Stimulated activated memory B cell treated with anti-CD40 and anti-IgM and Interleukin-4, amounts not matched to agents 10 μg/mL and 1 μg/mL and 100 μg/mL, for 72 hours (primary cell): ENCODE results near the gene ROBO2.

Experiments
- ATAC-seq: fragments of 150-1000 bp; cut with Tn5 transposase; 2 replicates; pipeline ENCODE4 v1.10.0; 2021
- H3K27ac Mint-ChIP-seq: one replicate; pipeline ENCODE4 v1.8.0; 2022; ENCODE audit warnings: mild to moderate bottlenecking, mixed read lengths
- H3K27me3 Mint-ChIP-seq: one replicate; pipeline ENCODE4 v1.8.0; 2022; ENCODE audit warnings: mixed read lengths
- H3K36me3 Mint-ChIP-seq: one replicate; pipeline ENCODE4 v1.8.0; 2022; ENCODE audit warnings: mixed read lengths
- H3K4me1 Mint-ChIP-seq: one replicate; pipeline ENCODE4 v1.8.0; 2022; ENCODE audit warnings: mixed read lengths
- H3K4me3 Mint-ChIP-seq: one replicate; pipeline ENCODE4 v1.8.0; 2022; ENCODE audit warnings: mild to moderate bottlenecking, moderate library complexity, mixed read lengths
- H3K9me3 Mint-ChIP-seq: one replicate; pipeline ENCODE4 v1.8.0; 2022; ENCODE audit warnings: mixed read lengths

Gene ROBO2

DNA sequence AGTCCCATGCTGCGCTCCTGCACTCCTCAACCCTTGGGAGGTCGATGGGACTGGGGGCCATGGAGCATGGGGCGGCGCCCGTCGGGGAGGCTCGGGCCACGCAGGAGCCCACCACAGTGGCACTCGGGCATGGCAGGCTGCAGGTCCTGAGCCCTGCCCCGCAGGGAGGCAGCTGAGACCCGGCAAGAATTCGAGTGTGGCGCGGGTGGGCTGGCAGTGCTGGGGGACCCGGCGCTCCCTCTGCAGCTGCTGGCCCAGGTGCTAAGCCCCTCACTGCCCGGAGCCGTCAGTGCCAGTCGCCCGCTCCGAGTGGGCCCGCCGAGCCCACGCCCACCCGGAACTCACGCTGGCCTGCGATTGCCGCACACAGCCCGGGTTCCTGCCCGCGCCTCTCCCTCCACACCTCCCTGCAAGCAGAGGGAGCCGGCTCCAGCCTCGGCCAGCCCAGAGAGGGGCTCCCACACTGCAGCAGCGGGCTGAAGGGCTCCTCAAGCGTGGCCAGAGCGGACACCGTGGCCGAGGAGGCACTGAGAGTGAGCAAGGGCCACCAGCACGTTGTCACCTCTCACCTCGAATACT is 200.3 kb downstream of the ROBO2 start:
- Mint-ChIP-seq H3K36me3 (no peaks in the 10 kb centered on the region), H3K4me1 (no peaks in the 10 kb centered on the region), H3K27ac (no peak overlapping the region), H3K4me3 (no peak overlapping the region), H3K27me3 (no peaks in the 10 kb centered on the region), H3K9me3 (peaks cover 5% of the 10 kb centered on the region)
- ATAC-seq = no peak

GRCh38 chr3:77242371-77242770 is 202.5 kb downstream of the ROBO2 start:
- Mint-ChIP-seq H3K4me3 (no peak overlapping the region), H3K36me3 (no peaks in the 10 kb centered on the region), H3K27me3 (no peaks in the 10 kb centered on the region), H3K27ac (no peak overlapping the region), H3K4me1 (no peaks in the 10 kb centered on the region), H3K9me3 (peaks cover 8% of the 10 kb centered on the region)
- ATAC-seq = no peak

DNA sequence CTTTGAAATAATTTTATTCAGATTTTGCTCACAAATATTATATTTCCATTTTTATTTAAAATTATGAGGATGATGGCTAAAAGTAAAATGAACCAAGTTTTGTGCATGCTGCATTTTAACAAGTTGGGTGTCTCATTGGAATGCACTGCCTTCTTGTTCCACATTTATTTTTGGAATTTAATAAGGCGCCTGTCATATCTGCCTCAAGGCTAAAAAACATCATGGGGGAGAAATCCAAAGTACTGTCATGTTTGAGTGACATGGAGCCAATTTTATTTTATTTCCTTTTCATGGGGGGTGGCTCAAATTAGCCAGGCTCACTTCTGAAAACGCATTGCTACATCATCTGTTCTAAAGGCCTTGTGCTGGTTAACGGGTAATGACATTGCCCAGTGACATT is 205.1 kb downstream of the ROBO2 start:
- no peaks in the 10 kb centered on the region for H3K27me3 Mint-ChIP-seq
- peaks cover 8% of the 10 kb centered on the region for H3K9me3 Mint-ChIP-seq
- no peaks in the 10 kb centered on the region for H3K36me3 Mint-ChIP-seq
- no peaks in the 10 kb centered on the region for H3K4me1 Mint-ChIP-seq
- ATAC-seq = no peak
- no peak overlapping the region for H3K27ac Mint-ChIP-seq
- no peak overlapping the region for H3K4me3 Mint-ChIP-seq

DNA sequence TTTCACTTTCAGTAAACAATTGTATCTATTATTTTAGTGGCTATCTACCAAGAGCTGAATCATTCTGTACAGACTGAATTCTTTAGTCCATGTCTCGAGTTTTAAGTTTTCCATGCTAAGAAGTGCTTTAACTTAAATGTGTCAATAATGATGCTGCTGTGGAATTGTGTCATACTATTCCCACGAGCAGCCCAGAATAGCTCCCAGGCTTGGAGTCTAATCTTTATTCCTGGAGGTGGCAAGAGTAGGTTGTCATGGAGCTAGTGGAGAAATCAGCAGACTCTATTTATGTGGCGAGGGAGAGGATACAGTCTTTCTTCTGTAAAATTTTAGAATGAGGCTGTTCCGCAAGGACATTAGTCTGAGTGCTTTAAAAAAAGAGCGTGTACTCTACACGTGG is 207.2 kb downstream of the ROBO2 start:
- H3K4me1 Mint-ChIP-seq = no peaks in the 10 kb centered on the region
- H3K27me3 Mint-ChIP-seq = no peaks in the 10 kb centered on the region
- H3K36me3 Mint-ChIP-seq = no peaks in the 10 kb centered on the region
- H3K27ac Mint-ChIP-seq = no peak overlapping the region
- no peak overlapping the region for H3K4me3 Mint-ChIP-seq
- H3K9me3 Mint-ChIP-seq = peaks cover 11% of the 10 kb centered on the region
- ATAC-seq = no peak

- peaks cover 11% of the 10 kb centered on the region for H3K9me3 Mint-ChIP-seq
- H3K4me3 Mint-ChIP-seq = no peak overlapping the region
- no peaks in the 10 kb centered on the region for H3K27me3 Mint-ChIP-seq
- H3K4me1 Mint-ChIP-seq = no peaks in the 10 kb centered on the region
- H3K27ac Mint-ChIP-seq = no peak overlapping the region
- no peaks in the 10 kb centered on the region for H3K36me3 Mint-ChIP-seq
- no peak for ATAC-seq
Observed at GRCh38 chr3:77247817-77248216, 207.9 kb downstream of the ROBO2 start.

GRCh38 chr3:77248420-77248819 is 208.5 kb downstream of the ROBO2 start:
- Mint-ChIP-seq H3K27me3 (no peaks in the 10 kb centered on the region), H3K4me1 (no peaks in the 10 kb centered on the region), H3K9me3 (peaks cover 10% of the 10 kb centered on the region), H3K27ac (no peak overlapping the region), H3K36me3 (no peaks in the 10 kb centered on the region), H3K4me3 (no peak overlapping the region)
- ATAC-seq = no peak

DNA sequence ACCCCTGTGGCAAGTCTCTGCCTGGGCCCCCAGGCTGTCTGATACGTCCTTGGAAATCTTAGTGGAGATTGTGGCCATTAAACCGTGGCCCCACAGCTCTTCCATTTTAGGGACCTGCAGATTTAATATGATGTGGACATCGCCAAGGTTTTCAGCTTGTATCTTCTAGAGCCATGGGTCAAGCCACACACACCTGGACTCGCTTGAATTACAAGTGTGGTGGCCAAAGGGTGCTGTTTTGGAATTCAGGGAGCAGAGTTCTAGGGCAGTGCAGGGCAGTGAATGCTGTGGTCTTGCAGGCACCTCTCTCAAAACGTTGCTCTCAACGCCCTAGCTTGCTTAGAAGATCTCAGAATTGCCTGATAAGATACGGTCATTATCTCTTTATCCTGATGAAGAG is 211.2 kb downstream of the ROBO2 start:
- H3K9me3 Mint-ChIP-seq = peaks cover 5% of the 10 kb centered on the region
- H3K4me3 Mint-ChIP-seq = no peak overlapping the region
- no peaks in the 10 kb centered on the region for H3K4me1 Mint-ChIP-seq
- H3K27me3 Mint-ChIP-seq = no peaks in the 10 kb centered on the region
- no peak overlapping the region for H3K27ac Mint-ChIP-seq
- no peak for ATAC-seq
- no peaks in the 10 kb centered on the region for H3K36me3 Mint-ChIP-seq

DNA sequence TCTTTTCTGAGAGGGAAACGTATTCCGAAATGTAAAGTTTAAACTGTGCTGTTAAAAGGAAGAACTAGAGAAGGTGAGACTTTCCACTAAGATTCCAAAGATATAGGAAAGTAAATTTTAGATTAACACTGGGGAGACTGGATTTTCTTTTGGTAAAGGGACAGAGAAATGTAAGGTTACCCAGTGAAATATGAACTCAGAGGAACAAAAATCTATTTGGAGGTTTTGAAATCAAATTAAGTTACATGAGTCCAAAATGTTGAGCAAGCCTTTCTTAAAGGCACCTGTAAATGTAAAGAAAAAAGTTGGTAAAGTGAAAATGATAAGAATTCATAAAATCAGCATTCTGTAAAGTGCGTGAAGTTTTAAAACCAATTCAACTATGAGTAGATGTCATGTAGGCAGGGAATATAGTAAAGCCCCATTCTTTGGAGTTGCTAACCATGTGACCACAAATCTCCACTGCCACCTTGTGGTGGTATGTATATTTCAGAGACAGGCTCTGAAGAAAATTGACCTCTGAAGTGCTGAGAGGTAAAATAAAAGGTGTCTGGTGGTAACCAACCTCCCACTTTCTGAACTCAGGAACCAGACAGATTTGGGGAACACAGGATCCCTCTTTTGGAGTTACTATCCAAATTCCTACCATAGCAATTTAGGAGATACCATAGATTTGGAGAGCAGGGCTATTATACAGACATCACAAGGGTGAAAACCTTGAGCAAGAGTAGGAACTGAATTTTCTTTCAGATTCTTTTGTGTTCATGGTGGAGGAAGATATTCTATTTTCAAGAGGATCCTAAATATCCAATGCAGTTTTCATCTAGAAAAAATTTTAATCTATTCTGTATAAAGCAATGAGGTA is 215.3 kb downstream of the ROBO2 start:
- H3K4me3 Mint-ChIP-seq = no peak overlapping the region
- H3K4me1 Mint-ChIP-seq = no peaks in the 10 kb centered on the region
- peaks cover 8% of the 10 kb centered on the region for H3K9me3 Mint-ChIP-seq
- ATAC-seq = no peak
- no peaks in the 10 kb centered on the region for H3K36me3 Mint-ChIP-seq
- H3K27ac Mint-ChIP-seq = no peak overlapping the region
- H3K27me3 Mint-ChIP-seq = no peaks in the 10 kb centered on the region

GRCh38 chr3:77256584-77257503 is 216.9 kb downstream of the ROBO2 start:
- ATAC-seq = no peak
- Mint-ChIP-seq H3K9me3 (peaks cover 10% of the 10 kb centered on the region), H3K4me3 (no peak overlapping the region), H3K4me1 (no peaks in the 10 kb centered on the region), H3K27me3 (no peaks in the 10 kb centered on the region), H3K36me3 (no peaks in the 10 kb centered on the region), H3K27ac (no peak overlapping the region)

GRCh38 chr3:77259694-77260093 is 219.8 kb downstream of the ROBO2 start:
- Mint-ChIP-seq H3K27ac (no peak overlapping the region), H3K27me3 (no peaks in the 10 kb centered on the region), H3K4me1 (no peaks in the 10 kb centered on the region), H3K4me3 (no peak overlapping the region), H3K9me3 (peaks cover 6% of the 10 kb centered on the region), H3K36me3 (no peaks in the 10 kb centered on the region)
- no peak for ATAC-seq

GRCh38 chr3:77262361-77262760 is 222.5 kb downstream of the ROBO2 start:
- H3K36me3 Mint-ChIP-seq = no peaks in the 10 kb centered on the region
- H3K4me3 Mint-ChIP-seq = no peak overlapping the region
- no peaks in the 10 kb centered on the region for H3K4me1 Mint-ChIP-seq
- peaks cover 11% of the 10 kb centered on the region for H3K9me3 Mint-ChIP-seq
- no peak for ATAC-seq
- no peak overlapping the region for H3K27ac Mint-ChIP-seq
- no peaks in the 10 kb centered on the region for H3K27me3 Mint-ChIP-seq

GRCh38 chr3:77267589-77267988 is 227.7 kb downstream of the ROBO2 start:
- Mint-ChIP-seq H3K4me1 (no peaks in the 10 kb centered on the region), H3K9me3 (peaks cover 8% of the 10 kb centered on the region), H3K4me3 (no peak overlapping the region), H3K27me3 (no peaks in the 10 kb centered on the region), H3K27ac (no peak overlapping the region), H3K36me3 (no peaks in the 10 kb centered on the region)
- ATAC-seq = no peak

GRCh38 chr3:77271306-77271705 is 231.4 kb downstream of the ROBO2 start:
- Mint-ChIP-seq H3K36me3 (no peaks in the 10 kb centered on the region), H3K4me1 (no peaks in the 10 kb centered on the region), H3K27ac (no peak overlapping the region), H3K27me3 (no peaks in the 10 kb centered on the region), H3K9me3 (peaks cover 5% of the 10 kb centered on the region), H3K4me3 (no peak overlapping the region)
- ATAC-seq = no peak

GRCh38 chr3:77271711-77272110 is 231.8 kb downstream of the ROBO2 start:
- H3K9me3 Mint-ChIP-seq = peaks cover 3% of the 10 kb centered on the region
- H3K27ac Mint-ChIP-seq = no peak overlapping the region
- no peaks in the 10 kb centered on the region for H3K27me3 Mint-ChIP-seq
- no peaks in the 10 kb centered on the region for H3K36me3 Mint-ChIP-seq
- H3K4me3 Mint-ChIP-seq = no peak overlapping the region
- no peaks in the 10 kb centered on the region for H3K4me1 Mint-ChIP-seq
- no peak for ATAC-seq

- no peaks in the 10 kb centered on the region for H3K36me3 Mint-ChIP-seq
- no peaks in the 10 kb centered on the region for H3K4me1 Mint-ChIP-seq
- H3K27me3 Mint-ChIP-seq = no peaks in the 10 kb centered on the region
- no peak overlapping the region for H3K4me3 Mint-ChIP-seq
- no peak overlapping the region for H3K27ac Mint-ChIP-seq
- ATAC-seq = no peak
- H3K9me3 Mint-ChIP-seq = peaks cover 5% of the 10 kb centered on the region
Observed at GRCh38 chr3:77279276-77279675, 239.4 kb downstream of the ROBO2 start.
